Panc1 (cell line): Measurements from ENCODE around the gene SYTL3. TPM values are rescaled to one million over a fixed set of nuclear protein-coding genes. Genes with fewer than 3 reads are reported as not detected.
"Not testable (repeated sequence)": the region's sequence is repeated elsewhere in the genome, so short reads cannot be mapped to it uniquely, and the experiment has no call there.

Experiments used
- ATAC-seq: fragments of 200-7000 bp; cut with Tn5 transposase; 2 replicates; pipeline ENCODE4 v1.9.1; 2020; ENCODE audit warnings: mild to moderate bottlenecking, moderate library complexity
- BruUV-seq: library from RNA; stranded (reverse); fragments of 400-500 nt; replicated peaks from 2 replicates; lab custom pipeline; 2021; lab: Mats Ljungman, UMichigan
- CTCF ChIA-PET: fragments of 300-600 bp; sonication (Branson Sonifier 250); formaldehyde crosslinking; loops from one replicate; lab custom pipeline; 2022; ENCODE audit warnings: antibody characterized with exemption; lab: Charles Lee
- POLR2A ChIA-PET: fragments of 300-600 bp; sonication (Branson Sonifier 250); formaldehyde crosslinking; loops from one replicate; lab custom pipeline; 2022; ENCODE audit warnings: antibody characterized with exemption; lab: Charles Lee
- DNase-seq: peaks from one replicate; pipeline ENCODE4 v3.0.0-alpha.2; 2010; ENCODE audit warnings: low read depth, low spot score
- H3K27ac ChIP-seq: 2 replicates; pipeline ENCODE4 v1.5.1; 2011; ENCODE audit warnings: mild to moderate bottlenecking, low read length, inconsistent platforms
- H3K27me3 ChIP-seq: fragments of 200-500 bp; sonication (Bioruptor generic); 2 replicates; pipeline ENCODE4 v1.6.0; 2014; ENCODE audit warnings: low read length, inconsistent platforms; ENCODE audit not compliant: control insufficient read depth, insufficient read depth
- H3K36me3 ChIP-seq: fragments of 200-500 bp; sonication (Bioruptor generic); 2 replicates; pipeline ENCODE4 v1.5.1; 2014; ENCODE audit warnings: inconsistent platforms, mild to moderate bottlenecking, low read length, moderate library complexity; ENCODE audit not compliant: control insufficient read depth, insufficient read depth
- H3K4me1 ChIP-seq: 2 replicates; pipeline ENCODE4 v1.5.1; 2011; ENCODE audit warnings: inconsistent platforms, mild to moderate bottlenecking, low read length, moderate library complexity; ENCODE audit not compliant: control insufficient read depth, insufficient read depth
- H3K4me3 ChIP-seq, 2 experiments: 2 replicates each; pipeline ENCODE4 v1.5.1; 2011 to 2012; ENCODE audit warnings: low read depth in 2 of 2, low read length in 2 of 2, mild to moderate bottlenecking in 2 of 2, inconsistent platforms in 1 of 2, moderate library complexity in 1 of 2
- H3K9me3 ChIP-seq: fragments of 200-500 bp; sonication (Bioruptor generic); 2 replicates; pipeline ENCODE4 v1.5.1; 2014; ENCODE audit warnings: low read depth, mild to moderate bottlenecking, inconsistent platforms, low read length, moderate library complexity; ENCODE audit not compliant: control insufficient read depth, insufficient read depth
- CTCF ChIP-seq: fragments of 450-650 bp; IDR thresholded peaks from 2 replicates; pipeline ENCODE4 v1.5.1; 2017; ENCODE audit warnings: mild to moderate bottlenecking
- POLR2AphosphoS5 ChIP-seq: IDR thresholded peaks from 2 replicates; pipeline ENCODE4 v1.6.1; 2012; ENCODE audit warnings: mild to moderate bottlenecking, low read depth, low read length, moderate library complexity
- REST ChIP-seq, 2 experiments: IDR thresholded peaks; 2 replicates each; pipeline ENCODE4 v1.6.1; 2011 to 2012; ENCODE audit warnings: low read depth in 2 of 2, control low read depth in 1 of 2, low read length in 1 of 2, mild to moderate bottlenecking in 1 of 2, moderate library complexity in 1 of 2; ENCODE audit not compliant: insufficient read depth in 1 of 2
- SIN3A ChIP-seq: IDR thresholded peaks from 2 replicates; pipeline ENCODE4 v1.6.1; 2012; ENCODE audit warnings: low read depth, mild to moderate bottlenecking, low read length, moderate library complexity, borderline replicate concordance; ENCODE audit not compliant: insufficient read depth
- TCF7L2 ChIP-seq: IDR thresholded peaks from 2 replicates; pipeline ENCODE4 v1.6.1; 2011; ENCODE audit warnings: mild to moderate bottlenecking, low read depth, low read length, inconsistent platforms
- in situ Hi-C: cut with HindIII; loops from 2 replicates; pipeline ENCODE4 v1.10.0; 2016; ENCODE audit warnings: low sequenced_read_pairs, low pct_unique_long_range_greater_than_20kb
- intact Hi-C: fragments of 100-400 bp; cut with micrococcal nuclease; formaldehyde crosslinking; loops from one replicate; pipeline ENCODE4 v1.10.0; 2022; ENCODE audit not compliant: unreplicated experiment
- total RNA-seq: library from RNA; stranded (reverse); gene quantifications from one replicate; pipeline ENCODE4 v1.2.1, GENCODE V29; 2021; ENCODE audit not compliant: unreplicated experiment

SYTL3 gene
- total RNA-seq, 1 experiment from 2014 or later = 1.4 TPM

GRCh38 chr6:158604048-158604406 is 45.8 kb upstream of the SYTL3 start:
- H3K4me1 ChIP-seq = no peaks in the 10 kb centered on the region
- in situ Hi-C loops = no loop called here
- no peaks in the 10 kb centered on the region for H3K9me3 ChIP-seq
- H3K27ac ChIP-seq = no peak overlapping the region
- no peaks in the 10 kb centered on the region for H3K27me3 ChIP-seq
- no peak overlapping the region for H3K4me3 ChIP-seq
- TF ChIP-seq TCF7L2 (no peak), CTCF (no peak), REST (IDR thresholded peaks at IDR 0.05; ENCODE audit: insufficient read depth in 1 of 2, low read depth in 2 of 2, low read length in 1 of 2) (no peak), SIN3A (no peak), POLR2AphosphoS5 (no peak)
- CTCF ChIA-PET = no interaction called here
- intact Hi-C loops = no loop called here
- POLR2A ChIA-PET = no interaction called here
- ATAC-seq = no peak
- no peak for DNase-seq
- peaks cover 9% of the 10 kb centered on the region for H3K36me3 ChIP-seq
- no TSS peak for BruUV-seq

- no peak overlapping the region for H3K27ac ChIP-seq
- H3K36me3 ChIP-seq = peaks cover 20% of the 10 kb centered on the region
- no peaks in the 10 kb centered on the region for H3K4me1 ChIP-seq
- no peak overlapping the region for H3K4me3 ChIP-seq
- in situ Hi-C loops = no loop called here
- no peaks in the 10 kb centered on the region for H3K9me3 ChIP-seq
- ATAC-seq = peak; percentile 88
- ChIA-PET CTCF (interaction anchor here (0.6 to 2.4 kb wide), 6 partner anchors 17 to 519 kb away, joined by 3 to 29 read pairs (median 6); no protein-coding TSS in a partner anchor), POLR2A (interaction anchor here (0.7 kb wide), 1 partner anchor 16 kb away, joined by 8 read pairs; no protein-coding TSS in a partner anchor)
- DNase-seq = peak; percentile 53
- intact Hi-C loops = no loop called here
- BruUV-seq = no TSS peak
- no peaks in the 10 kb centered on the region for H3K27me3 ChIP-seq
- TF ChIP-seq REST (IDR thresholded peaks at IDR 0.05; ENCODE audit: insufficient read depth in 1 of 2, low read depth in 2 of 2, low read length in 1 of 2) (no peak), CTCF (peak; percentile 84)
These were observed 44.5 kb upstream of the SYTL3 start for GRCh38 chr6:158605266-158605878.

- H3K27me3 ChIP-seq, intact Hi-C loops, BruUV-seq, ATAC-seq, H3K27ac ChIP-seq, H3K4me1 ChIP-seq, DNase-seq, H3K9me3 ChIP-seq, H3K4me3 ChIP-seq, in situ Hi-C loops, POLR2A ChIA-PET: not testable (repeated sequence)
- CTCF ChIA-PET = interaction anchor here (0.8 to 2.4 kb wide), 3 partner anchors 68 to 392 kb away, joined by 4 to 29 read pairs (median 5); no protein-coding TSS in a partner anchor
- H3K36me3 ChIP-seq = peaks cover 20% of the 10 kb centered on the region
These were observed 43.8 kb upstream of the SYTL3 start for GRCh38 chr6:158606011-158606410.
